Measurements from ENCODE around the gene PIGZ. TPM values are rescaled to one million over a fixed set of nuclear protein-coding genes. Genes with fewer than 3 reads are reported as not detected.

The PIGZ gene
- total RNA-seq, 1 experiment from 2014 or later, result 0.15 TPM

- no peak for DNase-seq
- H3T11ph ChIP-seq (ENCODE audit: low read length), result no peak overlapping the region
- H3K27ac ChIP-seq (ENCODE audit: insufficient read length, low read depth, low read length), result no peak overlapping the region
- peak overlapping the region; percentile 30 to 80 for H3K4me3 Mint-ChIP-seq
- no peak overlapping the region for H2BK120ac ChIP-seq (ENCODE audit: low read depth, low read length, poor library complexity, severe bottlenecking)
- no peak overlapping the region for H3K4ac ChIP-seq (ENCODE audit: low read depth, low read length)
- no peak overlapping the region for H3K27ac Mint-ChIP-seq
- H3K4me2 ChIP-seq (ENCODE audit: insufficient read depth, insufficient read length, low read length), result peak overlapping the region; percentile 7
- H3K79me1 ChIP-seq (ENCODE audit: insufficient read depth, low read depth, low read length, poor library complexity, severe bottlenecking), result no peaks in the 10 kb centered on the region
- no peaks in the 10 kb centered on the region for H4K20me1 ChIP-seq (ENCODE audit: control insufficient read depth, insufficient read depth, insufficient read length)
- no peak overlapping the region for H3K18ac ChIP-seq (ENCODE audit: insufficient read length, low read depth, low read length)
- no peak overlapping the region for H2AFZ ChIP-seq (ENCODE audit: low read length)
- peaks cover 0 to 8% (median 4%) of the 10 kb centered on the region in 3 experiments; a peak in 2 of 7 replicates for H3K36me3 Mint-ChIP-seq (ENCODE audit: insufficient read depth in 1 of 3, low read depth in 3 of 3)
- peaks cover 11 to 14% of the 10 kb centered on the region in 2 experiments for H3K9me3 Mint-ChIP-seq
- no CpG with 5 or more reads among the region's 35 CpGs for WGBS (ENCODE audit: extremely low coverage, insufficient read length, low lambda C conversion rate)
- H3K23me2 ChIP-seq (ENCODE audit: insufficient read length, low read depth, low read length, poor library complexity, severe bottlenecking), result no peaks in the 10 kb centered on the region
- no peaks in the 10 kb centered on the region for H3K79me2 ChIP-seq (ENCODE audit: insufficient read depth, low read length)
- H2AK5ac ChIP-seq (ENCODE audit: insufficient read length, low read length), result no peak overlapping the region
- peaks cover 41% of the 10 kb centered on the region for H3K27me3 ChIP-seq (ENCODE audit: insufficient read depth, low read length)
- H4K8ac ChIP-seq (replicated peaks; ENCODE audit: insufficient read length, low read depth, low read length), result no peak overlapping the region
- H3K56ac ChIP-seq (ENCODE audit: insufficient read length, low read depth, low read length), result no peak overlapping the region
- H3K23ac ChIP-seq (ENCODE audit: insufficient read length, low read depth, low read length), result no peak overlapping the region
- H2BK12ac ChIP-seq (ENCODE audit: insufficient read length, low read depth, low read length), result no peak overlapping the region
- H4K91ac ChIP-seq (ENCODE audit: insufficient read length, low read depth, low read length), result no peak overlapping the region
- no peak overlapping the region for H2BK15ac ChIP-seq (ENCODE audit: low read depth, low read length)
- no peak overlapping the region for H4K5ac ChIP-seq (ENCODE audit: insufficient read length, low read depth, low read length)
- peaks cover 3% of the 10 kb centered on the region for H3K9me3 ChIP-seq (ENCODE audit: control insufficient read depth, low read depth, low read length)
- peaks cover 73% of the 10 kb centered on the region for H3K27me3 Mint-ChIP-seq (ENCODE audit: low read depth)
- H2BK20ac ChIP-seq (ENCODE audit: low read depth, low read length, poor library complexity, severe bottlenecking), result no peak overlapping the region
- no peak overlapping the region for H3K9ac ChIP-seq (ENCODE audit: extremely low read depth, insufficient read length, low read length)
- TF ChIP-seq CTCF (conservative IDR thresholded peaks at IDR 0.05), result no peak
- H2BK5ac ChIP-seq (ENCODE audit: insufficient read length, low read length), result no peak overlapping the region
- H3K4me1 ChIP-seq (ENCODE audit: insufficient read depth, low read length), result no peaks in the 10 kb centered on the region
- H3K4me1 Mint-ChIP-seq, result peaks cover 3 to 13% of the 10 kb centered on the region in 2 experiments; a peak in 3 of 4 replicates
- H3K14ac ChIP-seq (ENCODE audit: insufficient read depth, low read length), result no peak overlapping the region
These were observed 1.0 kb downstream of the PIGZ start for GRCh38 chr3:196967412-196968232.
